ENCODE data around the gene LHFPL2.

LHFPL2 gene

GRCh38 chr5:78447775-78448424, 200.7 kb downstream of the LHFPL2 start:
- FAIRE-seq, result no peak
- no peak for TF ChIP-seq POLR2A (IDR thresholded peaks at IDR 0.05; ENCODE audit: low read depth, low read length)

More at GRCh38 chr5:78447775-78448424, 200.7 kb downstream of the LHFPL2 start:
- DNase-seq (ENCODE audit: insufficient read length, low spot score), result no peak
